ACHN (cell line): ENCODE results near the gene ATP6V0B.

Source experiments
- DNase-seq: peaks from one replicate; pipeline ENCODE4 v3.0.0-alpha.2; 2015
- in situ Hi-C: cut with HindIII; loops from 2 replicates; pipeline ENCODE4 v1.10.0; 2017; ENCODE audit warnings: low sequenced_read_pairs, low pct_ligation_motif_present, low pct_unique_long_range_greater_than_20kb

The ATP6V0B gene

GRCh38 chr1:43962324-43962723, 12.4 kb upstream of the ATP6V0B start:
- no peak for DNase-seq
- in situ Hi-C loops: no loop called here

- DNase-seq: no peak
- in situ Hi-C loops: no loop called here
Observed at GRCh38 chr1:43963006-43963405, 11.8 kb upstream of the ATP6V0B start.

GRCh38 chr1:43963890-43964289, 10.9 kb upstream of the ATP6V0B start:
- in situ Hi-C loops: no loop called here
- DNase-seq: no peak

GRCh38 chr1:43965316-43965715, 9.4 kb upstream of the ATP6V0B start:
- no peak for DNase-seq
- in situ Hi-C loops: no loop called here

GRCh38 chr1:43968348-43968948, 6.3 kb upstream of the ATP6V0B start:
- in situ Hi-C loops: no loop called here
- DNase-seq: peak; percentile 47

- in situ Hi-C loops: no loop called here
- no peak for DNase-seq
Observed at GRCh38 chr1:43969416-43969745, 5.4 kb upstream of the ATP6V0B start.

GRCh38 chr1:43969746-43970466, 4.9 kb upstream of the ATP6V0B start, which contains the start of gene DPH2:
Gene DPH2, plus strand, starts transcription at chr1:43970010. Its CDS starts 166 bp downstream, at chr1:43970176.
- DNase-seq: peak; percentile 95

GRCh38 chr1:43970502-43970901, 4.3 kb upstream of the ATP6V0B start:
- in situ Hi-C loops: no loop called here
- no peak for DNase-seq

More at GRCh38 chr1:43969746-43970466, 4.9 kb upstream of the ATP6V0B start, which contains the start of gene DPH2:
- in situ Hi-C loops: no loop called here

- in situ Hi-C loops: no loop called here
- DNase-seq: no peak
Observed at GRCh38 chr1:43970911-43971310, 3.8 kb upstream of the ATP6V0B start.

- in situ Hi-C loops: no loop called here
Observed at GRCh38 chr1:43971336-43971980, 3.3 kb upstream of the ATP6V0B start.

GRCh38 chr1:43973981-43974442, 748 bp upstream of the ATP6V0B start:
- DNase-seq: peak; percentile 25

More at GRCh38 chr1:43971336-43971980, 3.3 kb upstream of the ATP6V0B start:
- DNase-seq: no peak

GRCh38 chr1:43975249-43975961, 645 bp downstream of the ATP6V0B start:
- in situ Hi-C loops: no loop called here

More at GRCh38 chr1:43973981-43974442, 748 bp upstream of the ATP6V0B start:
- in situ Hi-C loops: no loop called here

GRCh38 chr1:43976045-43976444, 1.3 kb downstream of the ATP6V0B start:
- no peak for DNase-seq
- in situ Hi-C loops: no loop called here

More at GRCh38 chr1:43975249-43975961, 645 bp downstream of the ATP6V0B start:
- DNase-seq: peak; percentile 16

GRCh38 chr1:43976890-43977289, 2.1 kb downstream of the ATP6V0B start:
- in situ Hi-C loops: no loop called here
- no peak for DNase-seq

- DNase-seq: no peak
- in situ Hi-C loops: no loop called here
Observed at GRCh38 chr1:43977376-43978263, 2.9 kb downstream of the ATP6V0B start.

GRCh38 chr1:43978264-43978550, 3.4 kb downstream of the ATP6V0B start:
- no peak for DNase-seq
- in situ Hi-C loops: no loop called here

GRCh38 chr1:43978551-43979260, 3.9 kb downstream of the ATP6V0B start, which contains the start of gene B4GALT2:
Gene B4GALT2, plus strand, starts transcription at chr1:43979210. Its CDS starts 1,951 bp downstream, at chr1:43981161.
- in situ Hi-C loops: no loop called here
- peak; percentile 36 for DNase-seq

- no peak for DNase-seq
- in situ Hi-C loops: no loop called here
Observed at GRCh38 chr1:43979261-43979527, 4.4 kb downstream of the ATP6V0B start.
